ENCODE results near the gene ZDHHC14. TPM values are rescaled to one million over a fixed set of nuclear protein-coding genes. Genes with fewer than 3 reads are reported as not detected.
A peak's percentile ranks its signal among the peaks of the same experiment; 100 is the strongest.

ZDHHC14 gene
- polyA plus RNA-seq, 1 donor (not counting 4 experiments of a cell fraction or from before 2014, with no cell fraction given): 6.4 TPM

DNA sequence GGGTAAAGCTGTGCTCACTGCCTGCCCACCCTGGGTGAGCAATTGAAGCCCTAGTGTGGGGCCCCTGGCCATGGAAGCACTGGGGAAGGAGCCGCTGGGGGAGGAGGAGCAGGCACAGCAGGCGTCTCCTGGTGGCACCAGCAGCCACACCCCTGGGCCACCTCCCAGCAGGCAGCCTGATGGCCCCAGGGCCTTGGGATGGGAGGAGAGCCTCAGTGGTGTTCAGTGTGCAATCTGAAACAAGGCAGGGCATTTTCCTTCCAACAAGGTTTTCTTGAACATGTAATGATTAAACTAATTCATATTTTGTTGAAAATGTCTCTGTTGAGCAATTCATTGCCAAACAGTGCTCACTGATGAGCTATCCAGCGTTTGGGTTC is 151.0 kb downstream of the ZDHHC14 start:
- Histone ChIP-seq H3K9me1 (ENCODE audit: control insufficient read depth, extremely low read depth, insufficient read depth, low read length) (peaks cover 3% of the 10 kb centered on the region), H3K4me2 (ENCODE audit: control insufficient read depth, extremely low read depth, insufficient read depth, low read depth, low read length) (no peak overlapping the region), H3K9ac (ENCODE audit: control insufficient read depth, extremely low read depth, insufficient read depth, low read length) (no peak overlapping the region), H3K4me3 (ENCODE audit: control insufficient read depth in 2 of 3, extremely low read depth in 1 of 3, insufficient read depth in 2 of 3, low read depth in 1 of 3, low read length in 3 of 3) (no peak overlapping the region), H2AFZ (ENCODE audit: control insufficient read depth, low read length) (no peak overlapping the region), H3K4me1 (ENCODE audit: control insufficient read depth, extremely low read depth, insufficient read depth, low read length) (peaks cover 28% of the 10 kb centered on the region), H3K79me2 (ENCODE audit: control insufficient read depth, insufficient read depth, low read length) (no peaks in the 10 kb centered on the region), H4K20me1 (ENCODE audit: control insufficient read depth, extremely low read depth, insufficient read depth, low read length) (no peaks in the 10 kb centered on the region), H3K9me3 (ENCODE audit: control insufficient read depth, low read depth, low read length) (no peaks in the 10 kb centered on the region), H3K36me3 (ENCODE audit: control insufficient read depth in 2 of 2, extremely low read depth in 1 of 2, insufficient read depth in 2 of 2, low read length in 2 of 2) (no peaks in the 10 kb centered on the region), H3K27me3 (ENCODE audit: control insufficient read depth, extremely low read depth, insufficient read depth, low read length) (no peaks in the 10 kb centered on the region), H3K27ac (ENCODE audit: control insufficient read depth, insufficient read depth, low read length) (no peak overlapping the region)
- TF ChIP-seq EZH2 (IDR thresholded peaks at IDR 0.05; ENCODE audit: low read length): no peak
- TF ChIP-seq, protein P1, sequence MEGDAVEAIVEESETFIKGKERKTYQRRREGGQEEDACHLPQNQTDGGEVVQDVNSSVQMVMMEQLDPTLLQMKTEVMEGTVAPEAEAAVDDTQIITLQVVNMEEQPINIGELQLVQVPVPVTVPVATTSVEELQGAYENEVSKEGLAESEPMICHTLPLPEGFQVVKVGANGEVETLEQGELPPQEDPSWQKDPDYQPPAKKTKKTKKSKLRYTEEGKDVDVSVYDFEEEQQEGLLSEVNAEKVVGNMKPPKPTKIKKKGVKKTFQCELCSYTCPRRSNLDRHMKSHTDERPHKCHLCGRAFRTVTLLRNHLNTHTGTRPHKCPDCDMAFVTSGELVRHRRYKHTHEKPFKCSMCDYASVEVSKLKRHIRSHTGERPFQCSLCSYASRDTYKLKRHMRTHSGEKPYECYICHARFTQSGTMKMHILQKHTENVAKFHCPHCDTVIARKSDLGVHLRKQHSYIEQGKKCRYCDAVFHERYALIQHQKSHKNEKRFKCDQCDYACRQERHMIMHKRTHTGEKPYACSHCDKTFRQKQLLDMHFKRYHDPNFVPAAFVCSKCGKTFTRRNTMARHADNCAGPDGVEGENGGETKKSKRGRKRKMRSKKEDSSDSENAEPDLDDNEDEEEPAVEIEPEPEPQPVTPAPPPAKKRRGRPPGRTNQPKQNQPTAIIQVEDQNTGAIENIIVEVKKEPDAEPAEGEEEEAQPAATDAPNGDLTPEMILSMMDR (optimal IDR thresholded peaks at IDR 0.05 in 1 of 3, IDR thresholded peaks at IDR 0.05 in 1 of 3, conservative IDR thresholded peaks at IDR 0.05 in 1 of 3; ENCODE audit: extremely low read depth in 1 of 3, insufficient read depth in 2 of 3, low read length in 3 of 3): no peak
- FAIRE-seq (no peak), DNase-seq (ENCODE audit: low read depth, low spot score) (no peak)
- dilution Hi-C loops (cut with MboI; ENCODE audit: extremely low pct_ligation_motif_present, low sequenced_read_pairs): no loop called here

DNA sequence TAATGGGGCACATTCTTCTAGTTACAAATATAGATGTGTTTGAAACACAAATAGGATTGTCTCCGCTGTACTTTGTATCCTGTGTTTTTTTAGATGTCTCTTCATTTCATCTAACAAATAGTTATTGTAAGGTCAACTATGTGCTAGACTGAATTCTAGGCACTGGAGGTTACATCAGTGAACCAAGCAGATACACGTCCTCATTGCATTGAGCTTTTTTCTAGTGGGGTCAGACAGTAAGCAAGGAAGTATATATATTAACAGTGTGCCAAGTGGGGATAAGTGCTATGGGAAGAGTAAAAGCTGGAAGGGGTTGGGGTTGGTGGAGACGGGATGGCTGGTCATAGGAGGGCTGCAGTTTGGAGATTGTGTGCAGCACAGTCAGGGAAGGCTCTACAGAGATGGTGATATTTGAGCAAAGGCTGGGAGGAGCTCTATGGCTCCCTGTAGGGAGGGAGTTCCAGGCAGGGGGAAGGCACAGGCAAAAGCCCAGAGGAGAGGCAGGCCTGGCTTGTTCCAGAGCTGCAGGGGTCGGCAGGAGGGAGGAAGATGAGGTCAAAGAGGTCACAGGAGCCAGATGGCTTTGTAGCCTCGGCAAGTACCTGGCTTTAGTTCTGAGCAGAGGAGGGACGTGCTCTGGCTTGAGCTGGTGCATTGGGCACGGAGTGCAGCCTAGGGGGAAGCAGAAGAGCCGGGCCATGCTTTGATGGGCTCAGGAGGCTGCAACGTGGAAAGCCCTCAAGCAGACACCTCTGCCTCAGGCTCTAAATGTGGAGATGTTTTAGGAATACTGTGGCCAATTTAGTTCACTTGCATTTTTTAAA is 152.3 kb downstream of the ZDHHC14 start:
- Histone ChIP-seq H3K4me2 (ENCODE audit: control insufficient read depth, extremely low read depth, insufficient read depth, low read depth, low read length) (peak overlapping the region; percentile 40), H3K4me3 (ENCODE audit: control insufficient read depth in 2 of 3, extremely low read depth in 1 of 3, insufficient read depth in 2 of 3, low read depth in 1 of 3, low read length in 3 of 3) (no peak overlapping the region), H3K27ac (ENCODE audit: control insufficient read depth, insufficient read depth, low read length) (no peak overlapping the region), H3K36me3 (ENCODE audit: control insufficient read depth in 2 of 2, extremely low read depth in 1 of 2, insufficient read depth in 2 of 2, low read length in 2 of 2) (no peaks in the 10 kb centered on the region), H3K79me2 (ENCODE audit: control insufficient read depth, insufficient read depth, low read length) (no peaks in the 10 kb centered on the region), H3K4me1 (ENCODE audit: control insufficient read depth, extremely low read depth, insufficient read depth, low read length) (peaks cover 28% of the 10 kb centered on the region), H2AFZ (ENCODE audit: control insufficient read depth, low read length) (no peak overlapping the region), H4K20me1 (ENCODE audit: control insufficient read depth, extremely low read depth, insufficient read depth, low read length) (no peaks in the 10 kb centered on the region), H3K9ac (ENCODE audit: control insufficient read depth, extremely low read depth, insufficient read depth, low read length) (no peak overlapping the region), H3K9me3 (ENCODE audit: control insufficient read depth, low read depth, low read length) (no peaks in the 10 kb centered on the region), H3K27me3 (ENCODE audit: control insufficient read depth, extremely low read depth, insufficient read depth, low read length) (no peaks in the 10 kb centered on the region), H3K9me1 (ENCODE audit: control insufficient read depth, extremely low read depth, insufficient read depth, low read length) (peaks cover 3% of the 10 kb centered on the region)
- DNase-seq (ENCODE audit: low read depth, low spot score) (no peak), FAIRE-seq (no peak)
- dilution Hi-C loops (cut with MboI; ENCODE audit: extremely low pct_ligation_motif_present, low sequenced_read_pairs): no loop called here
- TF ChIP-seq EZH2 (IDR thresholded peaks at IDR 0.05; ENCODE audit: low read length): no peak
